Right kidney (tissue), 9 donors: ENCODE measurements around the gene EIF3F.

ENCODE experiments used
- DNase-seq: peaks from one replicate; pipeline ENCODE4 v3.0.0-alpha.2; 2016
- long read RNA-seq, 8 donors: transcript quantifications; one replicate each; lab custom pipeline, GENCODE V29; 2026

EIF3F gene, protein sequence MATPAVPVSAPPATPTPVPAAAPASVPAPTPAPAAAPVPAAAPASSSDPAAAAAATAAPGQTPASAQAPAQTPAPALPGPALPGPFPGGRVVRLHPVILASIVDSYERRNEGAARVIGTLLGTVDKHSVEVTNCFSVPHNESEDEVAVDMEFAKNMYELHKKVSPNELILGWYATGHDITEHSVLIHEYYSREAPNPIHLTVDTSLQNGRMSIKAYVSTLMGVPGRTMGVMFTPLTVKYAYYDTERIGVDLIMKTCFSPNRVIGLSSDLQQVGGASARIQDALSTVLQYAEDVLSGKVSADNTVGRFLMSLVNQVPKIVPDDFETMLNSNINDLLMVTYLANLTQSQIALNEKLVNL
- long read RNA-seq, donor 1, transcript EIF3F-201 (8 exons, 1,254 nt), result major isoform, 114 of 135 reads
- long read RNA-seq, donor 1, partial matches to known transcripts, result 18 of 135 reads
- long read RNA-seq, donor 1, other reads (novel, unspliced or antisense), result 0 of 135 reads
- long read RNA-seq, donor 2, transcript EIF3F-201 (8 exons, 1,254 nt), result major isoform, 106 of 133 reads
- long read RNA-seq, donor 2, partial matches to known transcripts, result 26 of 133 reads
- long read RNA-seq, donor 2, other reads (novel, unspliced or antisense), result 0 of 133 reads
- long read RNA-seq, donor 3, transcript EIF3F-201 (8 exons, 1,254 nt), result major isoform, 84 of 93 reads
- long read RNA-seq, donor 3, partial matches to known transcripts, result 6 of 93 reads
- long read RNA-seq, donor 3, other reads (novel, unspliced or antisense), result 0 of 93 reads
- long read RNA-seq, donor 4, transcript EIF3F-203 (3 exons, 609 nt), result minor isoform, 5 of 150 reads
- long read RNA-seq, donor 4, transcript EIF3F-201 (8 exons, 1,254 nt), result major isoform, 117 of 150 reads
- long read RNA-seq, donor 4, partial matches to known transcripts, result 27 of 150 reads
- long read RNA-seq, donor 4, other reads (novel, unspliced or antisense), result 0 of 150 reads
- long read RNA-seq, donor 5, transcript EIF3F-203 (3 exons, 609 nt), result minor isoform, 6 of 172 reads
- long read RNA-seq, donor 5, transcript EIF3F-201 (8 exons, 1,254 nt), result major isoform, 161 of 172 reads
- long read RNA-seq, donor 5, partial matches to known transcripts, result 0 of 172 reads
- long read RNA-seq, donor 5, other reads (novel, unspliced or antisense), result 5 of 172 reads
- long read RNA-seq, donor 6, transcript EIF3F-201 (8 exons, 1,254 nt), result major isoform, 135 of 195 reads
- long read RNA-seq, donor 6, partial matches to known transcripts, result 55 of 195 reads
- long read RNA-seq, donor 6, other reads (novel, unspliced or antisense), result 0 of 195 reads
- long read RNA-seq, donor 7, transcript EIF3F-203 (3 exons, 609 nt), result minor isoform, 9 of 291 reads
- long read RNA-seq, donor 7, transcript EIF3F-201 (8 exons, 1,254 nt), result major isoform, 218 of 291 reads
- long read RNA-seq, donor 7, partial matches to known transcripts, result 62 of 291 reads
- long read RNA-seq, donor 7, other reads (novel, unspliced or antisense), result 0 of 291 reads
- long read RNA-seq, donor 8, transcript EIF3F-201 (8 exons, 1,254 nt), result major isoform, 117 of 120 reads
- long read RNA-seq, donor 8, partial matches to known transcripts, result 0 of 120 reads
- long read RNA-seq, donor 8, other reads (novel, unspliced or antisense), result 0 of 120 reads

- DNase-seq, result peak; percentile 84
Measured at GRCh38 chr11:7986768-7987559, at the start of gene EIF3F. Gene EIF3F, plus strand, starts transcription at chr11:7987337. Its CDS starts 16 bp downstream, at chr11:7987353.

GRCh38 chr11:7941146-7941545, 46.0 kb upstream of the EIF3F start:
- no peak for DNase-seq

- DNase-seq, result no peak
Measured at GRCh38 chr11:7941608-7942007, 45.5 kb upstream of the EIF3F start, which contains the start of gene OR10A3. Gene OR10A3, minus strand, starts transcription at chr11:7941708. Its CDS starts 2,188 bp downstream, at chr11:7939520.

- DNase-seq, result no peak
Measured at GRCh38 chr11:7944123-7944522, 43.0 kb upstream of the EIF3F start.

GRCh38 chr11:7949934-7950333, 37.2 kb upstream of the EIF3F start:
- no peak for DNase-seq

- DNase-seq, result no peak
Measured at GRCh38 chr11:7955191-7955590, 31.9 kb upstream of the EIF3F start.

GRCh38 chr11:7964261-7964660, 22.9 kb upstream of the EIF3F start:
- DNase-seq, result no peak

DNA sequence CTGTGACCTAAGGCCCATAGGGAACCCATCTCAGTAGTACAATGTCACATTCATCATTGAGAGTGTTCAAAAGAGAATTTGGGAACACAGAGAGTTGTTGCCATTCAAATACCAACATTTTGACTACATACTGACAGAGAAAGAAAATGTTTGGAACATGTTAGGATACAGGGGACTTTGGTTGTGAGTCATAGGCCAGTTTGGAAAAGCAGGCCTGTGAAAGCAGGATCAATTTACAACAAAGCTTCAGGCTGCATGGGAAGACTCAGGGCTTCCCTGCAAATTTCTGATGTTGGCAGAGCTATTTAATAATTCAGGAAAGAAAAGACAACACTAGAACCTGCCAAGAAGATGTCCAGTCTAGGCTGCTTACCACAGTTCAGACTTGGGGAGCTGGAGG, 22.3 kb upstream of the EIF3F start:
- no peak for DNase-seq

GRCh38 chr11:7965386-7965785, 21.8 kb upstream of the EIF3F start, which contains the start of gene NLRP10:
Gene NLRP10, minus strand, starts transcription at chr11:7965447. Its CDS starts 1,952 bp downstream, at chr11:7963495.
- DNase-seq, result no peak

- no peak for DNase-seq
Measured at GRCh38 chr11:7967097-7967496, 20.0 kb upstream of the EIF3F start.

DNA sequence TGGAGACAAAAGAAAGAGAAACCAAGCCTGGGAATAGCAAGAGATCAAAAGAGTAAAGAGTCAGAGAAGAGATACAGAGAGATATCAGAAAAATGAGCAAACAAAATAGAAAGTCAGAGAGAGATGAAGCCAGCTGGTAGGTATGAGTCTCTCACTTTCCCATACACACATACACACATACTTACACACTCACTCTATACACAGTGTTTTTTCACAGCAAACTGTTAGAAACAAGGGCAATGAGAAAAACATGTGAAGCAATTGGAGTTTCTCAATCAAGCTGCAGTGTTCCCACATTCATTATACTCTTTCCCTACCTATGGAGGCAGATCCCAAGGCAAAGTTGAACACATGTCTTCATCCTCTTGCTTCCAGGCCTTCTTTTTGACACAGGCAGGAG, 19.3 kb upstream of the EIF3F start:
- no peak for DNase-seq

GRCh38 chr11:7968686-7969085, 18.5 kb upstream of the EIF3F start:
- DNase-seq, result no peak

- DNase-seq, result no peak
Measured at GRCh38 chr11:7969756-7970646, 17.1 kb upstream of the EIF3F start.

DNA sequence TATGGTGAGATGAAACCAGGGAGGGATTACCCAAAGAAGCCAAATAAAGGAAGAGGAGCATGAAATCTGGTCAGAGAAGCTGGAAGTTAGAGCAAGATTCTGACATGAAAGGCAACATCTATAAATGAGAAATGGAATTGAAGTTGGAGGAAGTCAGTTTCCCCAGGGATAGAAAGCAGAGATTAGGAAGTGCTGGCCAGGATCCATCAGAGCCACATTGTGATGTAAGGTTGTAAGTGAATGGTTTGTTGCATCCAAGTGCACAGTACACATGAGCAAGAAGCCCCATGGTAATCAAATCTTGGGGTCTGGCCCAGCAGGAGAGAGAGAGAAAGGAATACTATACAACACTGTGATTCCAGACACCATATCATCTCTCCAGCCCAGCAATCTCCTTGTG, 15.3 kb upstream of the EIF3F start:
- no peak for DNase-seq

- no peak for DNase-seq
Measured at GRCh38 chr11:7973011-7973410, 14.1 kb upstream of the EIF3F start.

DNA sequence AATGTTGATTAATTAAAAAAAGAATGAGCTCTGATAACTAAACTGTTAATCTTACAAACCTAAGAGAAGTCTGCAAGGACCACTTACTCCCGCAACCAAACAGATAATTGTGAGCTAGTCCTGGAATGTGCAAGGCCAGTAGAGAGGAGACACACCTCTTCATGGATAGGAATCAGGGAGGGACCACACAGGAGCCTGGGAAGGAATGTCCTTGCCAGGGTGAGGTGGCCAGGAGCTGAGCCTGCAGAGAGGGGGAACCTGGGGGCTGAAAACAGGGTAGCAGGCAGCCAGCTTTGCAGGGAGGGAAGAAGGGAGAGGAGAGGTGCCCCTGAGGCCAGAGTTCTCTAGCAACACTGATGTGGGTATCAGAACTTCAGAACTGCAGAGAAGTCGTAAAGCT, 12.5 kb upstream of the EIF3F start:
- no peak for DNase-seq

GRCh38 chr11:7977232-7977917, 9.8 kb upstream of the EIF3F start:
- no peak for DNase-seq

GRCh38 chr11:7981619-7982157, 5.4 kb upstream of the EIF3F start:
- no peak for DNase-seq
